GM12872 (cell line): ENCODE measurements around the gene ING3.
A peak's percentile ranks its signal among the peaks of the same experiment; 100 is the strongest.

Experiments
- TF ChIP-seq, protein P1 (sequence below): IDR thresholded peaks from 3 replicates; pipeline ENCODE4 v1.5.1; 2011; ENCODE audit warnings: low read depth, mild to moderate bottlenecking, low read length, moderate library complexity; ENCODE audit not compliant: insufficient read depth

ING3 gene

DNA sequence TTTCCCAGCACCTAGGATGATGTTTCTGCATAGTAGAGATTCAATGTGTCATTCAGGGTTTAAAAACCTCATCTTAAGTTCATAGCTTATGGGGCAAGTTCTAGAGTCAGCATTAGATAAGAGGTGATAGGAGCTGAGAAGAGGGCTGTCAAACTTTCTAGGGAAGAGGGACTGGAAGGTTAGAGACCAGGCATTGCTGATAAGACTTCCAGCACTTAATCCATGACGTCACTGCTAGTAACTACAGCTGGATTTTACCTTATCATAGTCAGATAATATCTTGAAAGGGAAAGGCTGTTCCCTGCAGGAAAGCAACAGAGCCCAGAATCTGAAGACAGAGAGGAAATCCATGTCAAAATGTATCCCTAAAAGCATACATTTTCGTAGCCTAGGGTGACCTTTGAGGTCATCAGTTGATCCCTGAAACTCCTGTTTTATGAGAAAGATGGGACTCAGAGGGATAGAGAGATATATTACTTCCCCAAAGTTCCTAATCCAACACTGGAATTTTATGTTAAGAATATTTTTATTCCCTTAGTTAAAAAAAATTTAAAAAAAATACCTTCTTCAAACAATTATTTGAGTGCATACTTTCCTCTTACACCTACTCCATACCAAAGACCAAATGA, 34.7 kb downstream of the ING3 start:
- TF ChIP-seq, protein P1, sequence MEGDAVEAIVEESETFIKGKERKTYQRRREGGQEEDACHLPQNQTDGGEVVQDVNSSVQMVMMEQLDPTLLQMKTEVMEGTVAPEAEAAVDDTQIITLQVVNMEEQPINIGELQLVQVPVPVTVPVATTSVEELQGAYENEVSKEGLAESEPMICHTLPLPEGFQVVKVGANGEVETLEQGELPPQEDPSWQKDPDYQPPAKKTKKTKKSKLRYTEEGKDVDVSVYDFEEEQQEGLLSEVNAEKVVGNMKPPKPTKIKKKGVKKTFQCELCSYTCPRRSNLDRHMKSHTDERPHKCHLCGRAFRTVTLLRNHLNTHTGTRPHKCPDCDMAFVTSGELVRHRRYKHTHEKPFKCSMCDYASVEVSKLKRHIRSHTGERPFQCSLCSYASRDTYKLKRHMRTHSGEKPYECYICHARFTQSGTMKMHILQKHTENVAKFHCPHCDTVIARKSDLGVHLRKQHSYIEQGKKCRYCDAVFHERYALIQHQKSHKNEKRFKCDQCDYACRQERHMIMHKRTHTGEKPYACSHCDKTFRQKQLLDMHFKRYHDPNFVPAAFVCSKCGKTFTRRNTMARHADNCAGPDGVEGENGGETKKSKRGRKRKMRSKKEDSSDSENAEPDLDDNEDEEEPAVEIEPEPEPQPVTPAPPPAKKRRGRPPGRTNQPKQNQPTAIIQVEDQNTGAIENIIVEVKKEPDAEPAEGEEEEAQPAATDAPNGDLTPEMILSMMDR: no peak

DNA sequence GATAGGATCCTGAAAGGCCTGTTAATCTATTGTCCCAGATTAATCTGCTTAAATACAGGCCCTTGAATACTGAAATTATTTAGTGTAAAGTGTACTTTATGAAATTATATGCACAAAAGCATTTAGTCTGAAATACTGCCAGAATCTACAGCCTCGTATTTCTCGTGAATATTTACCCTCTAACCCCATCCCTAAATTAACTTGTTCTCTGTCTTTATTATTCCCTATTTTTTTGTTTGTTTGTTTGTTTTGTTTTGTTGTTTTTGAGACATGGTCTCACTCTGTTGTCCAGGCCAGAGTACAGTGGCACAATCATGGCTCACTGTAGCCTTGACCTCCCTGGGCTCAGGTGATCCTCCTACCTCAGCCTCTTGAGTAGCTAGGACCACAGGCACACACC, 35.3 kb downstream of the ING3 start:
- TF ChIP-seq, protein P1: no peak

DNA sequence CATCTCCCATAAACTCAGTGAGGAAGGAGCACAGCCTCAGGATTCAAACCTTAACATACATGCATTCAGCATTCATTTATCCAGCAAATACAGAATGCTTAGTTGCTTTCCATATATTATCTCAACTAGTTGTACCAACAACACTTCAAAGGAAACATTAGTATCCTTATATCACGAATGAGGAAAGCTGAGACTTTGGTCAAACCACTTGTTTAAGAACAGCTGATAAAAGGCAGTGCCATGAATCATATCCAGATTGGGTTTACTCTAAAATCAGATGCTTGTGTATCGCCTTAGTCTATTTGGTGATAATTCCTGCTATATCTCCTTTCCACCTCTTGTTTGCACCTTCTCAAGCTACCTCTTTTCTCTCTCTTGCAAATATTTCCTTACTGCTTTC, 36.1 kb downstream of the ING3 start:
- TF ChIP-seq, protein P1: no peak

DNA sequence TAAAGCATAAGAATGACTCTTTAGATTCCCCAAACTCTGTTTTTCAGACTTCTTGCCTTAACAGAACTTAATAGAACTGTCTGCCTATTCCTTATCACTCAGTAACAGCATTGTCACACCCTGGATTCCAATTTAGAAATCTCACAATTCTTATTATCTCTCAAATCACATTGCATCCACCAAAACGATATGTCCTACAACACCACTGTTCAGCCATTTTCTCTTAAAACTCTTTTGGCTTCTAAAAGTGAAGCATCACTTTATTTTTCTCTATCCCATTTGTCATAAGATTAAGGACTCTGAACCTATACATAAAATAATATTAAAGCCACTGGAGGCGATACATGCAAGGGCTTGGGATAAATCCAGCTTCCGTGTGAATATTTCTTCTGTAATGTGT, 36.7 kb downstream of the ING3 start:
- TF ChIP-seq, protein P1: no peak

DNA sequence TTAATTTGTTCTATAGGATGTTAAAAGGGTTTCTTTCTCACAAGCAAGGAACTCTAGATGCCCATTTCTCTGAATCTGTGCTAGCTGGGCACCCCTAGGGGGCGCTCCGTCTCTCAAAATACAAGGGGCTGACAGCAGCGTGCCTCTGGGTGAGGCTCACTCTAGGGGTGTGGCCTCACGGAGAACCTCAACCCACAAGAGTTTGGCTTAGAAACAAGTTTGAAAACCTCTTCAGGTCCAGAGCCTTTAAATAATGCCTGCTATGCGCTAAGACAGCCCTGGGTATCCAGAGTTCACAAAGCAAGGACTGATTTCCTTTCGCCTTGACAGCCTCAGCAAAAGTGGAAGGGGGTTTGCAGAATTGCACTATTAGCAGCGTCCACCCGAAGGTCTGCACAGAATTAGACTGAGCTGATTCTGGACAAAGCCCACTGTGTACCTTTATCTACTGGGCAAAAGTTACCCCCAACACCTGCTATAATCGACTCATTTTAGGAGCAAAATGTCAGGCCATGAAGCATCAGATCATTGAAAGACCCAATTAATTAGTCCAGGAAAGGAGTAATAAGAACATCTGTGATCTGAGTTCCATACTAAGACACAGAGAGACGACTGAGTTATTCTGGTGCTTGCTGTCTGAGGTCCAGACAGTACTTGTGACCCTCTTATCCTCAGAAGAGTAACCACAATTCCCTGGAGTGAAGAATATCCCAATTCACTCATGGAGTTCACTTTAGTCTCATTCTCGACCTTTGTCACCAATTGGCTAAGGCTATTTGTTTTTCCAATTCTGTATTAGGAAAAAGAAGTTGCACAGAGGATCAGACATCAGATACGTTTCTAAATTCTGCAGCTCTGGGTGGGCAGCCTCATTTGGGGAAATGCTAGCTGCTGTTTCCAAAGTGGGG, 37.4 kb downstream of the ING3 start:
- TF ChIP-seq, protein P1: peak; percentile 95

DNA sequence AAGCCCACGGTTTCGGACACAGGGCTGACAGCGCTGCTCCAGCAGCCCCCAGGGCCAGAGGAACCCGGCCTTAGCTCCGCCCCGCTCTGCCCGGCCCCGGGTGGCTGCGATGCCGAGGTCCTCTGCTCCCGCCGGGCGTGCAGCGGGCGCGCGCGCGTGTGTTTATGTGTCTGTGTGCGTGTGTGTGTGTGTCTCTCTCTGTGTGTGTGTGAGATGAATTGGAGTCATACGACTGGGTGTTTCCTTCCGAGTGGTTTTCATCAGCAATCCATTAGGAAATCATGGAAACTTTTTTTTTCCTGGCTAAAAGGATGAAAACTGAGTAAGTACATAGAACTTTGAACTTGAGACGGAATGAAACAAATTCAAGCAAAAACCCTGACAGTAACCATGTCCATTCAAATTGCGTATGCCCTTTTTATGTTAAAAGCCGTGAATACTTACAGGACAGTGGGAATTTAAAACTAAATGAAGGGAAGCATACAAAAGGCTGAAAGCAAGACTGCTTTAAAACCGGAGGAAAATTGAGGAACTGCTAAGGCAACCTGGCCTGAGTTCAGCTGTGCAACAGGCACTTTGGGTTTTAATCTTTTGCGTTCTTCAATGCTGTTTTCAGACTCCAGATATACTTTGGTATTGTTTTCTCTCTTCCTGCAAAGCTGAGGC, 38.1 kb downstream of the ING3 start, which contains the start of gene CPED1:
Gene CPED1, plus strand, starts transcription at position 121 of the 666 bp plus-strand sequence. CDS start 911 bp downstream, outside the sequence.
- TF ChIP-seq, protein P1: no peak
